Prostate gland (tissue), 2 donors: ENCODE results near the gene BET1.

Source experiments
- POLR2A ChIP-seq: fragments of 450-650 bp; IDR thresholded peaks from one replicate; pipeline ENCODE4 v1.6.1; 2016; ENCODE audit warnings: antibody characterized with exemption, mild to moderate bottlenecking
- TF ChIP-seq, protein P1 (sequence below), 4 experiments: fragments of 200-600 bp in 2 of 4; fragments of 450-650 bp in 2 of 4; sonication (generic) in 2 of 4; IDR thresholded peaks; 1 replicate in 3 of 4; 2 replicates in 1 of 4; pipeline ENCODE4 v1.5.1; 2016 to 2019; ENCODE audit warnings: antibody characterized with exemption in 4 of 4, mild to moderate bottlenecking in 2 of 4, moderate library complexity in 2 of 4

DNA sequence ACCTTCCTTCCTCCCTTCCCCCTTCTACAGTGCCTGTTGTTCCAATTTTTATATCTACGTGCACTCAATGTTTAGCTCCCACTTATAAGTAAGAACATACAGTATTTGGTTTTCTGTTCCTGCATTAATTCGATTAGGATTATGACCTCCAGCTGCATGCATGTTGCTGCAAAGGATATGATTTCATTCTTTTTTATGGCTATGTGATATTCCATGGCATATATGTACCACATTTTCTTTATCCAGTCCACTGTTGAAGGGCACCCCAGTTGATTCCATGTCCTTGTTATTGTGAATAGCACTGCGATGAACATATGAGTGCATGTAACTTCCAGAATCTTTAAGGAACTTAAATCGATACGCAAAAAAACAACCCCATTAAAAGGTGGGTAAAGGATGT, 39.9 kb downstream of the BET1 start:
- TF ChIP-seq, protein P1, sequence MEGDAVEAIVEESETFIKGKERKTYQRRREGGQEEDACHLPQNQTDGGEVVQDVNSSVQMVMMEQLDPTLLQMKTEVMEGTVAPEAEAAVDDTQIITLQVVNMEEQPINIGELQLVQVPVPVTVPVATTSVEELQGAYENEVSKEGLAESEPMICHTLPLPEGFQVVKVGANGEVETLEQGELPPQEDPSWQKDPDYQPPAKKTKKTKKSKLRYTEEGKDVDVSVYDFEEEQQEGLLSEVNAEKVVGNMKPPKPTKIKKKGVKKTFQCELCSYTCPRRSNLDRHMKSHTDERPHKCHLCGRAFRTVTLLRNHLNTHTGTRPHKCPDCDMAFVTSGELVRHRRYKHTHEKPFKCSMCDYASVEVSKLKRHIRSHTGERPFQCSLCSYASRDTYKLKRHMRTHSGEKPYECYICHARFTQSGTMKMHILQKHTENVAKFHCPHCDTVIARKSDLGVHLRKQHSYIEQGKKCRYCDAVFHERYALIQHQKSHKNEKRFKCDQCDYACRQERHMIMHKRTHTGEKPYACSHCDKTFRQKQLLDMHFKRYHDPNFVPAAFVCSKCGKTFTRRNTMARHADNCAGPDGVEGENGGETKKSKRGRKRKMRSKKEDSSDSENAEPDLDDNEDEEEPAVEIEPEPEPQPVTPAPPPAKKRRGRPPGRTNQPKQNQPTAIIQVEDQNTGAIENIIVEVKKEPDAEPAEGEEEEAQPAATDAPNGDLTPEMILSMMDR (IDR thresholded peaks at IDR 0.05) = no peak
- TF ChIP-seq POLR2A = no peak
